Activated CD4-positive, alpha-beta T cell treated with anti-CD3 and anti-CD28 coated beads for 24 hours (primary cell): ENCODE measurements around the gene PLEKHM2.

Experiments
- DNase-seq, 2 donors: peaks; one replicate each; pipeline ENCODE4 v3.0.0-alpha.2; 2020; ENCODE audit warnings: low read depth in 2 of 2

Gene PLEKHM2

GRCh38 chr1:15726508-15726907 is 42.4 kb downstream of the PLEKHM2 start:
- no peak for DNase-seq

GRCh38 chr1:15727021-15727420 is 42.9 kb downstream of the PLEKHM2 start:
- no peak for DNase-seq

- no peak for DNase-seq
Measured at GRCh38 chr1:15727424-15727823, 43.3 kb downstream of the PLEKHM2 start.

- DNase-seq = no peak
Measured at GRCh38 chr1:15727866-15728534, 43.9 kb downstream of the PLEKHM2 start.

- no peak for DNase-seq
Measured at GRCh38 chr1:15728937-15729657, 45.0 kb downstream of the PLEKHM2 start.

- no peak for DNase-seq
Measured at GRCh38 chr1:15730423-15730822, 46.3 kb downstream of the PLEKHM2 start.

- no peak for DNase-seq
Measured at GRCh38 chr1:15730936-15731335, 46.8 kb downstream of the PLEKHM2 start.

- no peak for DNase-seq
Measured at GRCh38 chr1:15731735-15732685, 47.9 kb downstream of the PLEKHM2 start.

GRCh38 chr1:15732686-15733081 is 48.6 kb downstream of the PLEKHM2 start:
- DNase-seq = no peak

- no peak for DNase-seq
Measured at GRCh38 chr1:15733218-15733725, 49.2 kb downstream of the PLEKHM2 start.

- DNase-seq = no peak
Measured at GRCh38 chr1:15733726-15734226, 49.7 kb downstream of the PLEKHM2 start.

GRCh38 chr1:15734296-15734695 is 50.2 kb downstream of the PLEKHM2 start:
- no peak for DNase-seq

- no peak for DNase-seq
Measured at GRCh38 chr1:15734901-15735300, 50.8 kb downstream of the PLEKHM2 start.

- no peak for DNase-seq
Measured at GRCh38 chr1:15735304-15736037, 51.4 kb downstream of the PLEKHM2 start.

- no peak for DNase-seq
Measured at GRCh38 chr1:15736038-15736891, 52.1 kb downstream of the PLEKHM2 start, which contains the start of gene SLC25A34. SLC25A34 (plus strand) TSS chr1:15736258; CDS start chr1:15736486, 228 bp downstream.

GRCh38 chr1:15736892-15737261 is 52.8 kb downstream of the PLEKHM2 start:
- DNase-seq = no peak

GRCh38 chr1:15737324-15738319 is 53.5 kb downstream of the PLEKHM2 start:
- DNase-seq = no peak

- no peak for DNase-seq
Measured at GRCh38 chr1:15738416-15739113, 54.4 kb downstream of the PLEKHM2 start.
